Measurements from ENCODE around the gene ACADL.
"Not testable (repeated sequence)": the region's sequence is repeated elsewhere in the genome, so short reads cannot be mapped to it uniquely, and the experiment has no call there.

Gene ACADL

GRCh38 chr2:210190345-210190744 lies 34.9 kb downstream of the ACADL start:
- DNase-seq (ENCODE audit: low spot score) = no peak
- H3K4me3 ChIP-seq = no peak overlapping the region
- no peak overlapping the region for H3K27ac ChIP-seq
- TF ChIP-seq CTCF (IDR thresholded peaks at IDR 0.05) = no peak

GRCh38 chr2:210189452-210190138 lies 35.7 kb downstream of the ACADL start:
- no peak overlapping the region for H3K4me3 ChIP-seq
- no peak for DNase-seq (ENCODE audit: low spot score)
- TF ChIP-seq CTCF (IDR thresholded peaks at IDR 0.05) = no peak
- H3K27ac ChIP-seq = no peak overlapping the region

- no peak overlapping the region for H3K4me3 ChIP-seq
- DNase-seq (ENCODE audit: low spot score) = no peak
- H3K27ac ChIP-seq = no peak overlapping the region
- no peak for TF ChIP-seq CTCF (IDR thresholded peaks at IDR 0.05)
These were observed 36.5 kb downstream of the ACADL start for GRCh38 chr2:210188755-210189154.

GRCh38 chr2:210188190-210188589 lies 37.1 kb downstream of the ACADL start:
- Histone ChIP-seq H3K4me3 (no peak overlapping the region), H3K27ac (no peak overlapping the region)
- TF ChIP-seq CTCF (IDR thresholded peaks at IDR 0.05) = no peak
- DNase-seq (ENCODE audit: low spot score) = no peak

GRCh38 chr2:210183936-210184335 lies 41.3 kb downstream of the ACADL start:
- H3K27ac ChIP-seq; H3K4me3 ChIP-seq; DNase-seq (ENCODE audit: low spot score): not testable (repeated sequence)

GRCh38 chr2:210181606-210182088 lies 43.6 kb downstream of the ACADL start:
- H3K4me3 ChIP-seq; DNase-seq (ENCODE audit: low spot score); H3K27ac ChIP-seq: not testable (repeated sequence)

GRCh38 chr2:210181033-210181605 lies 44.1 kb downstream of the ACADL start:
- DNase-seq (ENCODE audit: low spot score); H3K27ac ChIP-seq; H3K4me3 ChIP-seq: not testable (repeated sequence)

GRCh38 chr2:210180477-210180876 lies 44.8 kb downstream of the ACADL start:
- H3K4me3 ChIP-seq = no peak overlapping the region
- DNase-seq (ENCODE audit: low spot score) = no peak
- no peak for TF ChIP-seq CTCF (IDR thresholded peaks at IDR 0.05)
- no peak overlapping the region for H3K27ac ChIP-seq

All from coronary artery (tissue), 2 donors.